NCI-H510A treated with DMSO at 0.1 percent for 48 hours (cell line): Measurements from ENCODE around the gene UQCC2.

ENCODE experiments used
- DNase-seq: peaks from one replicate; lab custom pipeline; 2025; lab: John Stamatoyannopoulos, UW

Gene UQCC2

GRCh38 chr6:33654831-33655554, 56.5 kb downstream of the UQCC2 start:
- DNase-seq: no peak

GRCh38 chr6:33652002-33652401, 59.5 kb downstream of the UQCC2 start:
- DNase-seq: no peak

- DNase-seq: no peak
These were observed 60.1 kb downstream of the UQCC2 start for GRCh38 chr6:33651403-33651802.
